MM.1S (cell line): ENCODE data around the gene ATXN10.

ENCODE experiments used
- DNase-seq: peaks from one replicate; pipeline ENCODE4 v3.0.0-alpha.2; 2015
- H2AFZ ChIP-seq: fragments of 300-600 bp; sonication (generic); 2 replicates; pipeline ENCODE4 v1.6.0; 2016; ENCODE audit warnings: antibody characterized with exemption, low read length
- H3F3A ChIP-seq: fragments of 300-600 bp; sonication (generic); 2 replicates; pipeline ENCODE4 v1.6.1; 2016; ENCODE audit warnings: mild to moderate bottlenecking, antibody characterized with exemption, low read length, moderate library complexity, mixed read lengths; ENCODE audit not compliant: insufficient read depth
- H3K27ac ChIP-seq: fragments of 300-600 bp; sonication (generic); 2 replicates; pipeline ENCODE4 v1.5.1; 2016; ENCODE audit warnings: mild to moderate bottlenecking, low read length
- H3K27me3 ChIP-seq: fragments of 300-600 bp; sonication (generic); replicated peaks from 2 replicates; pipeline ENCODE4 v1.6.0; 2016; ENCODE audit warnings: low read length; ENCODE audit not compliant: insufficient read depth
- H3K36me3 ChIP-seq: fragments of 300-600 bp; sonication (generic); replicated peaks from 2 replicates; pipeline ENCODE4 v1.6.1; 2016; ENCODE audit warnings: mild to moderate bottlenecking, low read length, mixed read lengths; ENCODE audit not compliant: insufficient read depth
- H3K4me1 ChIP-seq: fragments of 300-600 bp; sonication (generic); 2 replicates; pipeline ENCODE4 v1.6.1; 2016; ENCODE audit warnings: low read length, mixed read lengths
- H3K4me2 ChIP-seq: fragments of 300-600 bp; sonication (generic); 2 replicates; pipeline ENCODE4 v1.6.0; 2016; ENCODE audit warnings: low read depth, low read length
- H3K4me3 ChIP-seq: fragments of 300-600 bp; sonication (generic); 2 replicates; pipeline ENCODE4 v1.5.1; 2016; ENCODE audit warnings: low read length, mixed read lengths
- H3K79me2 ChIP-seq: fragments of 300-600 bp; sonication (generic); 2 replicates; pipeline ENCODE4 v1.6.1; 2016; ENCODE audit warnings: mixed run types, low read length, mixed read lengths
- H3K9ac ChIP-seq: fragments of 300-600 bp; sonication (generic); 2 replicates; pipeline ENCODE4 v1.6.1; 2016; ENCODE audit warnings: low read length, mixed read lengths
- H3K9me2 ChIP-seq: fragments of 300-600 bp; sonication (generic); replicated peaks from 2 replicates; pipeline ENCODE4 v1.6.1; 2016; ENCODE audit warnings: mild to moderate bottlenecking, low read length, mixed read lengths; ENCODE audit not compliant: insufficient read depth
- H3K9me3 ChIP-seq: fragments of 300-600 bp; sonication (generic); replicated peaks from 2 replicates; pipeline ENCODE4 v1.6.1; 2016; ENCODE audit warnings: mild to moderate bottlenecking, low read length, mixed read lengths; ENCODE audit not compliant: insufficient read depth
- H4K20me1 ChIP-seq: fragments of 300-600 bp; sonication (generic); 2 replicates; pipeline ENCODE4 v1.6.1; 2016; ENCODE audit warnings: mild to moderate bottlenecking, low read length, moderate library complexity, mixed read lengths; ENCODE audit not compliant: insufficient read depth
- CTCF ChIP-seq: fragments of 300-600 bp; sonication (generic); IDR thresholded peaks from 2 replicates; pipeline ENCODE4 v1.5.1; 2016; ENCODE audit warnings: antibody characterized with exemption, low read length, mixed read lengths
- EZH2 ChIP-seq: fragments of 300-600 bp; sonication (generic); optimal IDR thresholded peaks from 2 replicates; pipeline ENCODE3; 2017; ENCODE audit warnings: low read depth, mild to moderate bottlenecking, antibody characterized with exemption, low read length, mixed read lengths
- EZH2phosphoT487 ChIP-seq: fragments of 300-600 bp; sonication (generic); IDR thresholded peaks from 2 replicates; pipeline ENCODE4 v1.6.1; 2018; ENCODE audit warnings: antibody characterized with exemption, low read length

The ATXN10 gene

GRCh38 chr22:45840483-45840882 is 168.8 kb downstream of the ATXN10 start:
- no peaks in the 10 kb centered on the region for H3K27me3 ChIP-seq
- TF ChIP-seq CTCF (no peak), EZH2 (no peak), EZH2phosphoT487 (no peak)
- H3K9me3 ChIP-seq: no peaks in the 10 kb centered on the region
- no peaks in the 10 kb centered on the region for H3K4me1 ChIP-seq
- no peak overlapping the region for H2AFZ ChIP-seq
- no peak for DNase-seq
- H4K20me1 ChIP-seq: no peaks in the 10 kb centered on the region
- no peaks in the 10 kb centered on the region for H3K9me2 ChIP-seq
- no peaks in the 10 kb centered on the region for H3F3A ChIP-seq
- no peak overlapping the region for H3K27ac ChIP-seq
- no peak overlapping the region for H3K4me2 ChIP-seq
- H3K9ac ChIP-seq: no peak overlapping the region
- H3K36me3 ChIP-seq: no peaks in the 10 kb centered on the region
- no peaks in the 10 kb centered on the region for H3K79me2 ChIP-seq
- no peak overlapping the region for H3K4me3 ChIP-seq

- Histone ChIP-seq H3K27ac (no peak overlapping the region), H4K20me1 (no peaks in the 10 kb centered on the region), H3K9me2 (no peaks in the 10 kb centered on the region), H2AFZ (no peak overlapping the region), H3K9me3 (no peaks in the 10 kb centered on the region), H3K4me1 (no peaks in the 10 kb centered on the region), H3K9ac (no peak overlapping the region), H3K27me3 (no peaks in the 10 kb centered on the region), H3K4me2 (no peak overlapping the region), H3K36me3 (no peaks in the 10 kb centered on the region), H3F3A (no peaks in the 10 kb centered on the region), H3K4me3 (no peak overlapping the region), H3K79me2 (no peaks in the 10 kb centered on the region)
- TF ChIP-seq EZH2: no peak
- TF ChIP-seq EZH2phosphoT487: no peak
- no peak for TF ChIP-seq CTCF
- no peak for DNase-seq
These were observed 170.8 kb downstream of the ATXN10 start for GRCh38 chr22:45842291-45842991.

GRCh38 chr22:45843031-45843430 is 171.4 kb downstream of the ATXN10 start:
- Histone ChIP-seq H3K27me3 (no peaks in the 10 kb centered on the region), H3K9me2 (no peaks in the 10 kb centered on the region), H3F3A (no peaks in the 10 kb centered on the region), H3K36me3 (no peaks in the 10 kb centered on the region), H3K27ac (no peak overlapping the region), H3K4me1 (no peaks in the 10 kb centered on the region), H3K79me2 (no peaks in the 10 kb centered on the region), H2AFZ (no peak overlapping the region), H3K9me3 (no peaks in the 10 kb centered on the region), H3K9ac (no peak overlapping the region), H3K4me3 (no peak overlapping the region), H3K4me2 (no peak overlapping the region), H4K20me1 (no peaks in the 10 kb centered on the region)
- no peak for TF ChIP-seq EZH2
- TF ChIP-seq EZH2phosphoT487: no peak
- no peak for TF ChIP-seq CTCF
- no peak for DNase-seq
